K562 (cell line): ENCODE measurements around the gene ZSCAN25. TPM values are rescaled to one million over a fixed set of nuclear protein-coding genes. Genes with fewer than 3 reads are reported as not detected.
A peak's percentile ranks its signal among the peaks of the same experiment; 100 is the strongest.

Experiments
- DNMT1 ChIP-seq: fragments of 450-650 bp; IDR thresholded peaks from 2 replicates; pipeline ENCODE4 v1.6.1; 2016; ENCODE audit warnings: antibody characterized with exemption, mild to moderate bottlenecking
- MAFF ChIP-seq: IDR thresholded peaks from 2 replicates; pipeline ENCODE4 v1.6.1; 2012; ENCODE audit warnings: low read length, improper control_type of control experiment
- MEF2D ChIP-seq: conservative IDR thresholded peaks from 2 replicates; pipeline ENCODE4 v1.6.1; 2016; ENCODE audit warnings: low read depth, missing genetic modification characterization, missing compliant biosample characterization
- MITF ChIP-seq: IDR thresholded peaks from 2 replicates; pipeline ENCODE4 v1.6.1; 2014; ENCODE audit warnings: antibody characterized with exemption
- PRDM10 ChIP-seq: fragments of 450-650 bp; IDR thresholded peaks from 2 replicates; pipeline ENCODE4 v1.6.1; 2018; ENCODE audit not compliant: partially characterized antibody
- PRPF4 ChIP-seq: fragments of 200-400 bp; formaldehyde crosslinking; IDR thresholded peaks from one replicate; pipeline ENCODE4 v1.6.1; 2017; ENCODE audit warnings: low read length, low read depth, mild to moderate bottlenecking; ENCODE audit not compliant: insufficient read depth, poor library complexity, severe bottlenecking
- RB1 ChIP-seq: fragments of 450-650 bp; IDR thresholded peaks from 2 replicates; pipeline ENCODE4 v1.6.1; 2017; ENCODE audit warnings: low read depth, mild to moderate bottlenecking
- ZEB2 ChIP-seq: fragments of 450-650 bp; IDR thresholded peaks from 2 replicates; pipeline ENCODE4 v1.6.1; 2016
- polyA plus RNA-seq, 8 experiments: library from polyadenylated mRNA; depleted of rRNA in 4 of 8; stranded (reverse) in 5 of 8; unstranded in 3 of 8; fragments of >200 nt; fragmentation: Nextera tagmentation in 2 of 8; fragmentation: Illumina TruSeq in 1 of 8; extraction: Ambion mirVana in 2 of 8; extraction: Trizol in 1 of 8; gene quantifications; 2 replicates each; pipeline versions ENCODE4 v1.2.1 to v1.2.3, GENCODE V29; 2011 to 2014; ENCODE audit warnings: inconsistent platforms in 1 of 8, missing spikeins in 1 of 8
- total RNA-seq, 7 experiments: library from RNA; depleted of rRNA in 6 of 7; stranded (reverse); fragments of >200 nt in 6 of 7; fragmentation: Illumina TruSeq in 2 of 7; extraction: Trizol in 2 of 7; gene quantifications; 2 replicates each; pipeline versions ENCODE4 v1.2.1 to v1.2.3, GENCODE V29; 2011 to 2021; ENCODE audit warnings: low replicate concordance in 1 of 7
- TF ChIP-seq, protein P1 (sequence below), 2 experiments: fragments of 450-650 bp; IDR thresholded peaks; 2 replicates each; pipeline ENCODE4 v1.6.1; 2016; ENCODE audit warnings: mild to moderate bottlenecking in 2 of 2, borderline replicate concordance in 1 of 2, low read depth in 1 of 2, moderate library complexity in 1 of 2
- TF ChIP-seq, protein P2 (sequence below): fragments of 250-450 bp; sonication (Bioruptor Pico); IDR thresholded peaks from 2 replicates; pipeline ENCODE4 v1.5.0; 2020; ENCODE audit warnings: mild to moderate bottlenecking, borderline replicate concordance

Gene ZSCAN25
- total and polyA plus RNA-seq, 9 of the 15 experiments (the other 6 are each of a cell fraction or from before 2014, with no cell fraction given): 0.94 to 18.4 (median 12.8) TPM

DNA sequence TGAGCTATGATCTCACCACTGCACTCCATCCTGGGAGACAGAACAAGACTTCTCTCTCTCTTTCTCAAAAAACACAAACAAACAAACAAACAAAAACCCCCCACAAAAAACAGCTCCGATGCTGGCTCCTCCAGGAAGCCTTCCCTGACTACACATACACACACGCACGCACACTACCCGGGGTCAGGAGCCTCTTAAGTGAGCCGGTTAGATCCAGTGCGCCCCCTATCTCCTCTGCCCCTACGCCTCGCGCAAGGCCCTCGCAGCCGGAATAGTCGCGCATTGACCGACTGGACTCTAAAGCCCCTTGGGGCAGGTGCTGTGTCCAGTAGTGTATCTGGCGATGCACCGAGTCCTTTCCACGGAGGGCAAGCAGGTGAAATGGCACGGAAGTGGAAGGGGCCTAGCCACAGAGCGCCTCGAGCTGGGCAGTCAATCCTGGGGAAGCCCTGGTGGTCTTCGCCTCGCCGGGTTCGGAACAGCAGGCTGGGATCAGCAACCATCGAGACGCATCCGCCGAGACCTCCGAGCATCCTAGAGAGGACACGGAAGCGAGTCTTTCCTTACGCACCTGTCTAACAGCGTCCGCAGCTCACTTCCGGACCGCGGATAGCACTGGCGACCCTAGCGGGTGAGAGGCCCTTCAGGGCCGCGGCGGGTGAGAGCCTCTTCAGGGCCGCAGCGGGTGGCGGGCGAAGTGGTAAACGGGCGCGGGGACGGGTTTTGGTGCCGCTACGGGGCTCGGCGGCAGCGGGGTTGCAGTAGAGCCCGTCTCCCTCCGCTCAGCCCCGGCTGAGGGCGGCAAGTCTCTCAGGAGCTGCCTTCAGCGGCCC lies at the start of gene ZSCAN25 (continued):
- TF ChIP-seq, protein P1, sequence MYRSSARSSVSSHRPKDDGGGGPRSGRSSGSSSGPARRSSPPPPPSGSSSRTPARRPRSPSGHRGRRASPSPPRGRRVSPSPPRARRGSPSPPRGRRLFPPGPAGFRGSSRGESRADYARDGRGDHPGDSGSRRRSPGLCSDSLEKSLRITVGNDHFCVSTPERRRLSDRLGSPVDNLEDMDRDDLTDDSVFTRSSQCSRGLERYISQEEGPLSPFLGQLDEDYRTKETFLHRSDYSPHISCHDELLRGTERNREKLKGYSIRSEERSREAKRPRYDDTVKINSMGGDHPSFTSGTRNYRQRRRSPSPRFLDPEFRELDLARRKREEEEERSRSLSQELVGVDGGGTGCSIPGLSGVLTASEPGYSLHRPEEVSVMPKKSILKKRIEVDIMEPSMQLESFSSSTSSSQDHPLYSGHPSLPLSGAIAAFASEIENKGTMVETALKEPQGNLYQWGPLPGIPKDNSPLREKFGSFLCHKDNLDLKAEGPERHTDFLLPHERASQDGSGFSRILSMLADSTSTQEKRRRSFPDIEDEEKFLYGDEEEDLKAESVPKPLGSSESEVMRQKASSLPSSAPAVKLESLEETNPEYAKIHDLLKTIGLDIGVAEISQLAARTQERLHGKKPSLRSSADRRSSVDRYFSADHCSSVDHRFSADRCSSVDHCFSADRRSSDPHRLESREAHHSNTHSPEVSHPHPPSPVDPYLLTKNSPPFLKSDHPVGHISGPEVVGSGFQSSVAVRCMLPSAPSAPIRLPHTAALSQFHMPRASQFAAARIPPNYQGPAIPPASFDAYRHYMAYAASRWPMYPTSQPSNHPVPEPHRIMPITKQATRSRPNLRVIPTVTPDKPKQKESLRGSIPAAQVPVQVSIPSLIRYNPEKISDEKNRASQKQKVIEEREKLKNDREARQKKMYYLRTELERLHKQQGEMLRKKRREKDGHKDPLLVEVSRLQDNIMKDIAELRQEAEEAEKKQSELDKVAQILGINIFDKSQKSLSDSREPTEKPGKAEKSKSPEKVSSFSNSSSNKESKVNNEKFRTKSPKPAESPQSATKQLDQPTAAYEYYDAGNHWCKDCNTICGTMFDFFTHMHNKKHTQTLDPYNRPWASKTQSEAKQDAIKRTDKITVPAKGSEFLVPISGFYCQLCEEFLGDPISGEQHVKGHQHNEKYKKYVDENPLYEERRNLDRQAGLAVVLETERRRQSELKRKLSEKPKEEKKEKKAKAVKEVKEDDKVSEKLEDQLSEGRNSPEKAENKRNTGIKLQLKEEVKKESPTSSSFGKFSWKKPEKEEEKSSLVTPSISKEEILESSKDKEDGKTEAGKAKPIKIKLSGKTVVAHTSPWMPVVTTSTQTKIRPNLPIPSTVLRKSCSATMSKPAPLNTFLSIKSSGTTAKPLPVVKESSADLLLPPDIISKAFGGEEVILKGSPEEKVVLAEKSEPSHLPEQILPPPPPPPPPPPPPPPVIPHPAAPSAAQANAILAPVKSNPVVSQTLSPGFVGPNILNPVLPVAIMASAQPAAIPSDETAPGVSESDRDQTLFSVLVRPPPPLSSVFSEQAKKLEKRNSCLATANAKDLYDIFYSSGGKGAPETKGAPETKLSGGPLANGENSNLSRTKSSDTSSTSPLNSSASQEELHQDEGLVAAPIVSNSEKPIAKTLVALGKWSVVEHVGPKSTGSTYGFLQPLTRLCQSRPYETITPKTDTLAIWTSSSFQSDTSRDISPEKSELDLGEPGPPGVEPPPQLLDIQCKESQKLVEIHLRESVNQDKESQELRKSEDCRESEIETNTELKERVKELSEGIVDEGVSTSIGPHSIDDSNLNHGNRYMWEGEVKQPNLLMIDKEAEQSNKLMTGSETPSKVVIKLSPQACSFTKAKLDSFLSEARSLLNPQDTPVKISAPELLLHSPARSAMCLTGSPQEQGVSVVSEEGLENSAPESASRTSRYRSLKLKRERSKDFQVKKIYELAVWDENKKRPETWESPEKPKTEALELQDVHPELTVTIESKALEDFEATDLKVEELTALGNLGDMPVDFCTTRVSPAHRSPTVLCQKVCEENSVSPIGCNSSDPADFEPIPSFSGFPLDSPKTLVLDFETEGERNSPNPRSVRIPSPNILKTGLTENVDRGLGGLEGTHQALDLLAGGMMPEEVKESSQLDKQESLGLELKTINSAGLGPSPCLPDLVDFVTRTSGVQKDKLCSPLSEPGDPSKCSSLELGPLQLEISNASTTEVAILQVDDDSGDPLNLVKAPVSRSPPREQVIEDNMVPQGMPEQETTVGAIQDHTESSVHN (IDR thresholded peaks at IDR 0.05; ENCODE audit: borderline replicate concordance in 1 of 2, low read depth in 1 of 2): 0 out of 4 replicates have a peak, but pooled peaks of 1 of the 2 experiments have one; percentile 14
- TF ChIP-seq MITF (0 out of 2 replicates have a peak, but pooled peaks have one; percentile 49), MAFF (no peak), PRDM10 (peak; percentile 25), ZEB2 (peak; percentile 28; the same call in 1 of the 2 replicates), PRPF4 (no peak), RB1 (peak; percentile 86), DNMT1 (no peak), MEF2D (tag) (0 out of 2 replicates have a peak, but pooled peaks have one; percentile 57)
- TF ChIP-seq, protein P2, sequence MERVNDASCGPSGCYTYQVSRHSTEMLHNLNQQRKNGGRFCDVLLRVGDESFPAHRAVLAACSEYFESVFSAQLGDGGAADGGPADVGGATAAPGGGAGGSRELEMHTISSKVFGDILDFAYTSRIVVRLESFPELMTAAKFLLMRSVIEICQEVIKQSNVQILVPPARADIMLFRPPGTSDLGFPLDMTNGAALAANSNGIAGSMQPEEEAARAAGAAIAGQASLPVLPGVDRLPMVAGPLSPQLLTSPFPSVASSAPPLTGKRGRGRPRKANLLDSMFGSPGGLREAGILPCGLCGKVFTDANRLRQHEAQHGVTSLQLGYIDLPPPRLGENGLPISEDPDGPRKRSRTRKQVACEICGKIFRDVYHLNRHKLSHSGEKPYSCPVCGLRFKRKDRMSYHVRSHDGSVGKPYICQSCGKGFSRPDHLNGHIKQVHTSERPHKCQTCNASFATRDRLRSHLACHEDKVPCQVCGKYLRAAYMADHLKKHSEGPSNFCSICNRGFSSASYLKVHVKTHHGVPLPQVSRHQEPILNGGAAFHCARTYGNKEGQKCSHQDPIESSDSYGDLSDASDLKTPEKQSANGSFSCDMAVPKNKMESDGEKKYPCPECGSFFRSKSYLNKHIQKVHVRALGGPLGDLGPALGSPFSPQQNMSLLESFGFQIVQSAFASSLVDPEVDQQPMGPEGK: no peak
